HG03139 (cell line): Measurements from ENCODE around the gene DCTD.

Source experiments
- ATAC-seq: cut with Tn5 transposase; IDR thresholded peaks from one replicate; pipeline ENCODE4 v1.9.1; 2021; ENCODE audit not compliant: unreplicated experiment

Gene DCTD

GRCh38 chr4:182874304-182874751 lies 42.9 kb downstream of the DCTD start:
- no peak for ATAC-seq

GRCh38 chr4:182873726-182874125 lies 43.5 kb downstream of the DCTD start:
- no peak for ATAC-seq

- no peak for ATAC-seq
These were observed 43.9 kb downstream of the DCTD start for GRCh38 chr4:182873289-182873688.

DNA sequence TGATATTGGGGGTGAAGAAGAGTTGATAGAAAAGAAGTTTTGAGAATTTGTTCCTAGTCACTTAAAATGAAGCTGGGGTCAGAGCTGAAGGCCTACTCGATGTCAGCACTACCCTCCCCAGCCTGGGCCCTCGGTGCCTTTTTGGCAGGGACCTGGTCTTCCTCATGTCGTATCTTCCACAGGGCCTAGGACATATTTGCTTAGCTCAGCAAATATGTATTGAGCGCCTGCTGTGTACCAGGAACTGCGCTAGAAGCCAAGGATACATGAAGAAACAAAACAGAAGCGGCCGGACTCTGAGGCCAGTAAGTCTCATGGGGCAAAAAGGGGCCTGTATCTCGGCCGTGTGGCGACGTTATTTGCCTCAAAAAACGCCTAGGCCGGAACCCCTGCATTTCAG lies 44.3 kb downstream of the DCTD start:
- ATAC-seq: no peak

DNA sequence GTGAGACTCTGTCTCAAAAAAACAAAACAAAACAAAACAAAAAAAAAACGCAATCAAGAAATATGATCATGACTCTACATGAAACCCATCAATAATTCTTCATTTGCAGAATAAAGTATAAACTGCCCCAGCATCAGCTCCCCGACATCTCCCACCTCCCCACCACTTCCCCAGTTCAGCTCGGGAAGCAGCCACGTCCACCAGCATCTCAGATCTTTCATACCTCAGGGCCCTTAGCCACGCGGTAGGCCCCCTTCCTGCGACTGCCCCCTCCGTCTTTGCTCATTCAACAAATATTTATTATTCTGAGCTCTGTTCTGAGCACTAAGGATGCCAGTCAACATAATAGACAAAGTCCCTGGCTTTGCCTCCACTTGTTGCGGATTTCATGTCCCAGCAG lies 45.6 kb downstream of the DCTD start:
- ATAC-seq: no peak

DNA sequence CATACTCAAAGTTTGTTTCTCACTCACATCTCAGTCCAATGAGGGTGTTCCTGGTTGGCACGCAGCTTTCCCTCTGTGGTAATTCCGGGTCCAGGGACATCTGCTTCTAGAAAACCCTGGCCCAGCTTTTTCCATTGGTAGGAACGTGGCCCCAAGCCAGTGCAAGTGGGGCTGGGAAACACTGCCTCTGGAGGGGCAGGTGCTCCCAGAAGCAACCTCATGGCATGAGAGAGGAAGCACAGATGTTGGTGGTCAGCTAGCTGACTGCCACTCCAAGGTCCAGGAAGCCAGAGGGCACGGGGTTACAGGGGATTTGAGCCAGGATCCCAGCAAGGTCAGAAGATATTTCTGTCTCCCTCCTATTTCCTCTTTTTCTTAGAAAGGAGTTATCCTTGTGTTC lies 47.5 kb downstream of the DCTD start:
- ATAC-seq: no peak

DNA sequence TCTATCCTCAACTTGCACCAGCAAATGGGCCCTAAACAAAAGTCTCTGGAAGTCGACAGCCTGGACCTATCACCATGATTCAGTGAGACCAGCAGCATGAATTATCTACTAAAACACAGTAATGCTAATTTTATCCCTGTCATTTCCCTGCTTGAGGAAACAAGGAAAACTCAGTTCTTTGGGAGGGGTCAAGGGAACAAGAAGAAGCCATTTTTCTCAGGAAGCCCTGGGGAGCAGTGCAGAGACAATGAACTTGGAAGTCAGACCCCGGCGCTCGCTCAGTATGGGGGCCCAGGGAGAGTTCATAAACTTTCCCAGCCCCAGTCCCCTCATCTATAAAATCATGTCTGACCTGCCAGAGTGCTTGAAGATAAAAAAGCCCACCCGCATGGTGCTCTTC lies 50.4 kb downstream of the DCTD start:
- no peak for ATAC-seq

DNA sequence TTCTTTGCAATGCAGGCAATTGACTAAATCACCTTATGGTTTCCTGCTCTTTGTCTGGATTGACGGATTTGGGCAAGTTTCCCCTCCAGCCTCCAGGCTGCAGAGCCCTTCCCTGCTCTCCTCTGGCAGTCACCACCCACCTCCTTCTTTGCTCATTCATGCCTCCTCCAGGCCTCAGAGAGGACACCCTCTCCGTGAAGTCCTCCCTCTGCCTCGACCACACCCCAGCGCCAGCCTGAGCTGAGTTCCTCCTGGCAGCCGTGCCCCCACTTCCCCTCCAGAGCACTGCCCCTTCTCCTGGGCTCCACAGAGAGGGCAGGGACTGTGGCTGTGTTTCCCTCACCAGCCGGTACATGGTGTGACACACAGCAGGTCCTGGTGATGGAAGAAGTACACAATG lies 53.7 kb downstream of the DCTD start:
- no peak for ATAC-seq

- no peak for ATAC-seq
These were observed 54.3 kb downstream of the DCTD start for GRCh38 chr4:182862921-182863320.

GRCh38 chr4:182862141-182862875 lies 54.9 kb downstream of the DCTD start:
- no peak for ATAC-seq

GRCh38 chr4:182861346-182861745 lies 55.8 kb downstream of the DCTD start:
- no peak for ATAC-seq

DNA sequence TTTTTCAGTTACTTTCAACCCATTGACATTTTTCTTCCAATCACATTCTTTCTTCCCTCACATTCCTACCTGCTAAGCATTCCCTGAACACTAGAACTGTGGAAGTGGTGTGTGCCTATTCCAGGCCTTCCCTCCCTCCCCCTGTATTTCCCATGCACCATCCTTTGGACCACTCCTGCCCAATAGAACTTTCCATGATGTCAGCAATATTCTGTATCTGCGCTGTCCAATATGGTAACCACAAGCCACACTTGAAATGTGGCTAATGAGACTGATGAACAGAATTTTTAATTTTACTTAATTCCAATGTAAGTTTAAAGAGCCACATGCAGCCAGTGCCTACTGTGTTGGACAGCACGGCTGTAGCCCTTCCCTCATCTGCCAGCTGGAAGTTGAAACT lies 57.5 kb downstream of the DCTD start:
- no peak for ATAC-seq

DNA sequence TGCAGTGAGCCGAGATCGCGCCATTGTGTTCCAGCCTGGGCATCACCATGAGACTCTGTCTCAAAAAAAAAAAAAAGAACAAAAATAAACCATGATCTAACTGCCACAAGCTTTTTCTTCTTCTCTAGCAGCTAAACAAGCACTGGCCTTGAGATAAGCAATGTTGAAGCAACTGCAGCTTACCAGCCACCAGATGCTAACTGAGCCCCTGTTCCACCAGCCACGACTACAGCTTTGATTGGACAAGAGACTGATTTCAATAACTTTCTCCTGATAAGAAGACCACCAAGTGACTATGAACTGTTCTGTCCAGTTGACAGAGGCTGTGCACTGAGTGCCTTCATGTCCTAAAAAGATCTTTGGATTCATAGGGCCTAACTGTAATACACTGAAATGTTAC lies 58.5 kb downstream of the DCTD start:
- ATAC-seq: no peak

GRCh38 chr4:182856862-182857261 lies 60.3 kb downstream of the DCTD start:
- ATAC-seq: no peak

GRCh38 chr4:182855877-182856276 lies 61.3 kb downstream of the DCTD start:
- no peak for ATAC-seq

GRCh38 chr4:182855312-182855711 lies 61.9 kb downstream of the DCTD start:
- no peak for ATAC-seq

DNA sequence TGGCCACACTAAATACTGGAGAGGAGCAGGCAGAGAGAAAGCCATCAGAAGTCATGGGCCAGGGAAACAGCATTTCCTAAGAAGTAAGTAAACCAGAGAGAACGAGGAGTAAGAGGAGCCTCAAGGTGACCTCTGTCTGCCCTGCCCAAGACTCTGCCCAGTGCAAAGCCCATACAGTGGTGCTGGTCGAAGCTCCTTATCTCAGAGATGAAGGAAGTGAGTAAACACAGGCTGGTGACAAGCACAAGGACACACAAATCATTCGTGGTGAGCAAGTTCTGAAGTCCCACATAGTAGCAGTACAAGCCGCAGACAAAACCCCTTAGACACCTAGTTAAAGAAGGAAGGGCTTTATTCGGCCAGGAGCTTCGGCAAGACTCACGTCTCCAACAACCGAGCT lies 62.7 kb downstream of the DCTD start:
- no peak for ATAC-seq

DNA sequence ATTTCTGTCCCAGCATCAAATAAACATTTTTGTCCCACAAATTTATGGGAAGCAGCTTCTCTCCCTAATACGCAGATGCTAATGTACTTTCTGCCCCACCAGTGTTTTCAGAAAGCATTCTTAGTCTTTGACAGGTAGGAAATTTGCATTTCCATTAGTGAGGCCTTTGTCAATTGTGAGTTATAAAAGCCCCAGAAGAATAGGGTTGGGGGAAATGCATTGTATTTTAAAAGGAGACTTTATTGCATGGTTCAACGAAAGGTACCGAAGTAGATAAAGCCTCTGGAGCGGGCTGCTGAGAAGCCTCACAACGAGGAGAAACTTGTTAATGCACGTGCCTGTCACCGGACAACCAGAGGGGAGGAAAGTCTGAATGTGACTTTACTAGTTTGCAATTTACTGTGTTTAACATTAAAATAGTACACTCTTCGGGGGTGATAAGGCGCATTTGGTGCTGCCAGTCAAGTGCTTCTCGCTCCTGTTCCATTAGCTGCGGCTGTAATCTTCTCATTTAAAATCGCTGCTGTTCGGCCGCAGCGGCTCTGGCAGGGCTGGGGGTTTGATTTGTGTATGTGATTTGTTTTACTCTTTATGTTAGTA lies 63.4 kb downstream of the DCTD start:
- ATAC-seq: no peak

GRCh38 chr4:182848685-182849084 lies 68.5 kb downstream of the DCTD start:
- ATAC-seq: no peak

DNA sequence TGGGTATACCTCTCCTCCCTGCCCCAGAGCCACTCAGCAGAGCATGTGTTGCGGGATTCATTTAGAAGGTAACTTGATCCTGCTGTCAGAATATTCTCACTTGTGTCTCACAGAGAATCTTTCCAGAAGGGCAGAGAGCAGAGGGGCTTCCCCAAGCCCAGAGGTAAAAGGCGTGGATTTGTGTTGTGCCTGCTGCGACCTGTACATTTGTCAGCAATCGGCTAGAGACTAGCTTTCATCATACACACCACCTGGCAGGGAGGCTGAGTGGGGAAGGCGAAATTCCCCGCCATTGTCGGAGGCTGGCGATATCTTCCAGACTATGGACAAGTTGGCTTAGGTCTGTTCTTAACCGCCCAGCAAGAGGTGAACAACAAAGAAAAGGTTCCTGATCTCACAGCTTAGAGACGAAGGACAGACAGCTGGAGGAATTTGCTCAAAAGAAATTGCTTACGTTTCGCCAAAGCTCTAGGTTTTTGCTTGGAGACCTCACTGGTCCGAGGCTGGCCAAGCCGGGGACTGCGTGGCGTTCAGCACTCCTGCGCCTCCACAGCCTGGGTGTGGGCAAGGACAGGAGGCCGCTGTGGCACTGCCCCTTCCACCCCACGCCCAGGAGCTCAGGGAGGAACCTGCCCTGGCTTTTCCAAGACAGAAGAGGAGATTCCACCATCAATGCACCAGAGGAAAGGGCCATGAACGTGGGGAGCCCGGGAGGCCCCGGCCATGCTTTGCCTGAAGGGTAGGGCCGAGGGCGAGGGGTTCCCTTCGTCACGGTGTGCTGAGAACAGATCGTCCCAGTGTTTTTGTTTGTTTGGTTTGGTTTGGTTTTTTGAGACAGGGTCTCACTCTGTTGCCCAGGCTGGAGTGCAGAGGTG lies 69.4 kb downstream of the DCTD start:
- no peak for ATAC-seq

DNA sequence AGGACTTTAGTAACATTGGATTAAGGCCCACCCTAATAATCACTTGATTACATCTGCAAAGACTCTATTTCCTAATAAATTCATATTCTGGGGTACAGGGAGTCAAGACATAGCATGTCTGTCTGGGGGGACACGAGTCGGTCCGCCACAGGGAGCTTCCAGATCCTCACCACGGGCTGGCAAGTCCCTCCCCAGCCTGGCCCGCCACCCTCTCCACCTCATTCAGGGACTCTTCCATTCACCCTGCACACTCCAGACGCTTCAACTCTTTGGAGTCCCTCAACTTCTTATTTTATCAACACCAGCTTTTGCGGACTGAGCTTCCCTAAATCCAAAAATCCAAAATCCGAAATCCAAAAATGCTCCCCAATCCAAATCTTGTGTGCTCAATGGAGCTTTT lies 71.2 kb downstream of the DCTD start:
- no peak for ATAC-seq

GRCh38 chr4:182845618-182846017 lies 71.6 kb downstream of the DCTD start:
- ATAC-seq: no peak
